GM23338 (cell line): ENCODE measurements around the gene ITGB3BP. TPM values are rescaled to one million over a fixed set of nuclear protein-coding genes. Genes with fewer than 3 reads are reported as not detected.

Source experiments
- ATAC-seq: fragments of 200-7000 bp; cut with Tn5 transposase; 3 replicates; pipeline ENCODE4 v1.9.1; 2020
- DNase-seq: peaks from one replicate; pipeline ENCODE4 v3.0.0-alpha.2; 2015; ENCODE audit warnings: low spot score
- H2AFZ ChIP-seq: fragments of 200-600 bp; sonication (generic); 2 replicates; pipeline ENCODE4 v1.8.0; 2016; ENCODE audit warnings: antibody characterized with exemption, mild to moderate bottlenecking, moderate library complexity
- H3F3A ChIP-seq: fragments of 200-600 bp; sonication (generic); replicated peaks from 2 replicates; pipeline ENCODE4 v1.8.0; 2017; ENCODE audit warnings: antibody characterized with exemption, mixed run types, low read depth
- H3K27ac ChIP-seq: fragments of 200-600 bp; sonication (generic); 2 replicates; pipeline ENCODE4 v1.6.1; 2016; ENCODE audit warnings: low read depth
- H3K27me3 ChIP-seq: fragments of 200-600 bp; sonication (generic); 2 replicates; pipeline ENCODE4 v1.8.0; 2016; ENCODE audit warnings: mild to moderate bottlenecking, mixed run types, moderate library complexity; ENCODE audit not compliant: insufficient read depth
- H3K36me3 ChIP-seq: fragments of 200-600 bp; sonication (generic); 2 replicates; pipeline ENCODE4 v1.8.0; 2016; ENCODE audit warnings: mild to moderate bottlenecking; ENCODE audit not compliant: insufficient read depth
- H3K4me1 ChIP-seq: fragments of 200-600 bp; sonication (generic); 2 replicates; pipeline ENCODE4 v1.8.0; 2016; ENCODE audit warnings: mild to moderate bottlenecking, moderate library complexity; ENCODE audit not compliant: insufficient read depth
- H3K4me2 ChIP-seq: fragments of 200-600 bp; sonication (generic); 2 replicates; pipeline ENCODE4 v1.7.1; 2017; ENCODE audit warnings: mixed run types
- H3K4me3 ChIP-seq: fragments of 200-600 bp; sonication (generic); 2 replicates; pipeline ENCODE4 v1.6.1; 2016; ENCODE audit warnings: mixed run types
- H3K79me2 ChIP-seq: fragments of 200-600 bp; sonication (generic); replicated peaks from 2 replicates; pipeline ENCODE4 v1.8.0; 2017; ENCODE audit warnings: mild to moderate bottlenecking; ENCODE audit not compliant: insufficient read depth
- H3K9me2 ChIP-seq: fragments of 200-600 bp; sonication (generic); 2 replicates; pipeline ENCODE4 v1.8.0; 2017; ENCODE audit not compliant: insufficient read depth
- H4K20me1 ChIP-seq: fragments of 200-600 bp; sonication (generic); replicated peaks from 2 replicates; pipeline ENCODE4 v1.8.0; 2017; ENCODE audit warnings: mild to moderate bottlenecking; ENCODE audit not compliant: insufficient read depth
- H3K27ac Mint-ChIP-seq: 2 replicates; pipeline ENCODE4 v1.8.0; 2020; ENCODE audit warnings: inconsistent platforms, mild to moderate bottlenecking, moderate library complexity, mixed read lengths
- H3K27me3 Mint-ChIP-seq: 3 replicates; pipeline ENCODE4 v1.8.0; 2022; ENCODE audit warnings: low read depth, mild to moderate bottlenecking, moderate library complexity, mixed read lengths, inconsistent platforms; ENCODE audit not compliant: insufficient read depth, poor library complexity
- H3K36me3 Mint-ChIP-seq: 3 replicates; pipeline ENCODE4 v1.8.0; 2021; ENCODE audit warnings: low read depth, mild to moderate bottlenecking, inconsistent platforms, moderate library complexity, mixed read lengths
- H3K4me1 Mint-ChIP-seq: 3 replicates; pipeline ENCODE4 v1.8.0; 2020; ENCODE audit warnings: mild to moderate bottlenecking, inconsistent platforms, mixed read lengths
- H3K4me3 Mint-ChIP-seq: 3 replicates; pipeline ENCODE4 v1.8.0; 2021; ENCODE audit warnings: moderate library complexity, mild to moderate bottlenecking, inconsistent platforms, mixed read lengths
- H3K9me3 Mint-ChIP-seq: 3 replicates; pipeline ENCODE4 v1.8.0; 2020; ENCODE audit warnings: moderate library complexity, mild to moderate bottlenecking, inconsistent platforms, mixed read lengths
- CREB1 ChIP-seq: fragments of 250-450 bp; sonication (Bioruptor Pico); IDR thresholded peaks from 2 replicates; pipeline ENCODE4 v1.5.0; 2020; ENCODE audit warnings: low read depth, mild to moderate bottlenecking, moderate library complexity
- EZH2 ChIP-seq: fragments of 200-600 bp; sonication (generic); IDR thresholded peaks from one replicate; pipeline ENCODE4 v1.8.0; 2017; ENCODE audit warnings: antibody characterized with exemption, mild to moderate bottlenecking, low read depth; ENCODE audit not compliant: unreplicated experiment
- JUNB ChIP-seq: IDR thresholded peaks from one replicate; pipeline ENCODE4 v1.6.1; 2016; ENCODE audit warnings: antibody characterized with exemption; ENCODE audit not compliant: unreplicated experiment
- NANOG ChIP-seq: IDR thresholded peaks from 2 replicates; pipeline ENCODE4 v1.6.1; 2016; ENCODE audit warnings: antibody characterized with exemption, borderline replicate concordance
- POLR2AphosphoS5 ChIP-seq: IDR thresholded peaks from 2 replicates; pipeline ENCODE4 v1.6.1; 2016; ENCODE audit warnings: antibody characterized with exemption, low read depth
- STAT1 ChIP-seq: IDR thresholded peaks from one replicate; pipeline ENCODE4 v1.6.1; 2016; ENCODE audit warnings: antibody characterized with exemption; ENCODE audit not compliant: unreplicated experiment
- ZNF331 ChIP-seq: fragments of 250-450 bp; sonication (Bioruptor Pico); IDR thresholded peaks from 2 replicates; pipeline ENCODE4 v1.5.0; 2020; ENCODE audit warnings: low read depth, mild to moderate bottlenecking, moderate library complexity
- polyA plus RNA-seq: library from polyadenylated mRNA; unstranded; fragments of >200 nt; fragmentation: Nextera tagmentation; extraction: Ambion mirVana; gene quantifications from 2 replicates; pipeline ENCODE4 v1.2.1, GENCODE V29; 2016
- total RNA-seq: library from RNA; depleted of rRNA; stranded (reverse); fragments of >200 nt; shearing (Covaris generic); gene quantifications from 2 replicates; pipeline ENCODE4 v1.2.3, GENCODE V29; 2014
- TF ChIP-seq, protein P1 (sequence below): fragments of 250-450 bp; sonication (Bioruptor Pico); IDR thresholded peaks from 2 replicates; pipeline ENCODE4 v1.5.0; 2020; ENCODE audit warnings: mild to moderate bottlenecking, moderate library complexity
- TF ChIP-seq, protein P2 (sequence below), 2 experiments: fragments of 200-600 bp in 1 of 2; sonication (generic) in 1 of 2; conservative IDR thresholded peaks; 2 replicates each; pipeline versions ENCODE4 v1.5.1 to v1.6.1; 2016 to 2017; ENCODE audit warnings: antibody characterized with exemption in 2 of 2, low read depth in 2 of 2, mild to moderate bottlenecking in 2 of 2, moderate library complexity in 1 of 2

The ITGB3BP gene
- total and polyA plus RNA-seq, 2 experiments from 2014 or later: 49.4 to 101 TPM

GRCh38 chr1:63548877-63549276 lies 25.9 kb upstream of the ITGB3BP start (continued):
- TF ChIP-seq, protein P1, sequence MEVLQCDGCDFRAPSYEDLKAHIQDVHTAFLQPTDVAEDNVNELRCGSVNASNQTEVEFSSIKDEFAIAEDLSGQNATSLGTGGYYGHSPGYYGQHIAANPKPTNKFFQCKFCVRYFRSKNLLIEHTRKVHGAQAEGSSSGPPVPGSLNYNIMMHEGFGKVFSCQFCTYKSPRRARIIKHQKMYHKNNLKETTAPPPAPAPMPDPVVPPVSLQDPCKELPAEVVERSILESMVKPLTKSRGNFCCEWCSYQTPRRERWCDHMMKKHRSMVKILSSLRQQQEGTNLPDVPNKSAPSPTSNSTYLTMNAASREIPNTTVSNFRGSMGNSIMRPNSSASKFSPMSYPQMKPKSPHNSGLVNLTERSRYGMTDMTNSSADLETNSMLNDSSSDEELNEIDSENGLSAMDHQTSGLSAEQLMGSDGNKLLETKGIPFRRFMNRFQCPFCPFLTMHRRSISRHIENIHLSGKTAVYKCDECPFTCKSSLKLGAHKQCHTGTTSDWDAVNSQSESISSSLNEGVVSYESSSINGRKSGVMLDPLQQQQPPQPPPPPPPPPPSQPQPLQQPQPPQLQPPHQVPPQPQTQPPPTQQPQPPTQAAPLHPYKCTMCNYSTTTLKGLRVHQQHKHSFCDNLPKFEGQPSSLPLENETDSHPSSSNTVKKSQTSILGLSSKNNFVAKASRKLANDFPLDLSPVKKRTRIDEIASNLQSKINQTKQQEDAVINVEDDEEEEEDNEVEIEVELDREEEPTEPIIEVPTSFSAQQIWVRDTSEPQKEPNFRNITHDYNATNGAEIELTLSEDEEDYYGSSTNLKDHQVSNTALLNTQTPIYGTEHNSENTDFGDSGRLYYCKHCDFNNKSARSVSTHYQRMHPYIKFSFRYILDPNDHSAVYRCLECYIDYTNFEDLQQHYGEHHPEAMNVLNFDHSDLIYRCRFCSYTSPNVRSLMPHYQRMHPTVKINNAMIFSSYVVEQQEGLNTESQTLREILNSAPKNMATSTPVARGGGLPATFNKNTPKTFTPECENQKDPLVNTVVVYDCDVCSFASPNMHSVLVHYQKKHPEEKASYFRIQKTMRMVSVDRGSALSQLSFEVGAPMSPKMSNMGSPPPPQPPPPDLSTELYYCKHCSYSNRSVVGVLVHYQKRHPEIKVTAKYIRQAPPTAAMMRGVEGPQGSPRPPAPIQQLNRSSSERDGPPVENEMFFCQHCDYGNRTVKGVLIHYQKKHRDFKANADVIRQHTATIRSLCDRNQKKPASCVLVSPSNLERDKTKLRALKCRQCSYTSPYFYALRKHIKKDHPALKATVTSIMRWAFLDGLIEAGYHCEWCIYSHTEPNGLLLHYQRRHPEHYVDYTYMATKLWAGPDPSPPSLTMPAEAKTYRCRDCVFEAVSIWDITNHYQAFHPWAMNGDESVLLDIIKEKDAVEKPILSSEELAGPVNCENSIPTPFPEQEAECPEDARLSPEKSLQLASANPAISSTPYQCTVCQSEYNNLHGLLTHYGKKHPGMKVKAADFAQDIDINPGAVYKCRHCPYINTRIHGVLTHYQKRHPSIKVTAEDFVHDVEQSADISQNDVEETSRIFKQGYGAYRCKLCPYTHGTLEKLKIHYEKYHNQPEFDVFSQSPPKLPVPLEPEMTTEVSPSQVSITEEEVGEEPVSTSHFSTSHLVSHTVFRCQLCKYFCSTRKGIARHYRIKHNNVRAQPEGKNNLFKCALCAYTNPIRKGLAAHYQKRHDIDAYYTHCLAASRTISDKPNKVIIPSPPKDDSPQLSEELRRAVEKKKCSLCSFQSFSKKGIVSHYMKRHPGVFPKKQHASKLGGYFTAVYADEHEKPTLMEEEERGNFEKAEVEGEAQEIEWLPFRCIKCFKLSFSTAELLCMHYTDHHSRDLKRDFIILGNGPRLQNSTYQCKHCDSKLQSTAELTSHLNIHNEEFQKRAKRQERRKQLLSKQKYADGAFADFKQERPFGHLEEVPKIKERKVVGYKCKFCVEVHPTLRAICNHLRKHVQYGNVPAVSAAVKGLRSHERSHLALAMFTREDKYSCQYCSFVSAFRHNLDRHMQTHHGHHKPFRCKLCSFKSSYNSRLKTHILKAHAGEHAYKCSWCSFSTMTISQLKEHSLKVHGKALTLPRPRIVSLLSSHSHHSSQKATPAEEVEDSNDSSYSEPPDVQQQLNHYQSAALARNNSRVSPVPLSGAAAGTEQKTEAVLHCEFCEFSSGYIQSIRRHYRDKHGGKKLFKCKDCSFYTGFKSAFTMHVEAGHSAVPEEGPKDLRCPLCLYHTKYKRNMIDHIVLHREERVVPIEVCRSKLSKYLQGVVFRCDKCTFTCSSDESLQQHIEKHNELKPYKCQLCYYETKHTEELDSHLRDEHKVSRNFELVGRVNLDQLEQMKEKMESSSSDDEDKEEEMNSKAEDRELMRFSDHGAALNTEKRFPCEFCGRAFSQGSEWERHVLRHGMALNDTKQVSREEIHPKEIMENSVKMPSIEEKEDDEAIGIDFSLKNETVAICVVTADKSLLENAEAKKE (CRISPR knock-in tag): no peak

- ATAC-seq (no peak), DNase-seq (no peak)
- Mint-ChIP-seq H3K27ac (no peak overlapping the region), H3K36me3 (no peaks in the 10 kb centered on the region), H3K4me3 (no peak overlapping the region), H3K27me3 (peaks cover 2% of the 10 kb centered on the region), H3K9me3 (no peaks in the 10 kb centered on the region), H3K4me1 (no peaks in the 10 kb centered on the region)
- H4K20me1 ChIP-seq: no peaks in the 10 kb centered on the region
- no peaks in the 10 kb centered on the region for H3K27me3 ChIP-seq
- H3F3A ChIP-seq: no peaks in the 10 kb centered on the region
- no peak overlapping the region for H3K4me3 ChIP-seq
- no peak overlapping the region for H2AFZ ChIP-seq
- no peaks in the 10 kb centered on the region for H3K79me2 ChIP-seq
- H3K4me1 ChIP-seq: peaks cover 3% of the 10 kb centered on the region; the same call in 1 of the 2 replicates
- H3K36me3 ChIP-seq: no peaks in the 10 kb centered on the region
- no peak overlapping the region for H3K27ac ChIP-seq
- no peak overlapping the region for H3K4me2 ChIP-seq
- no peaks in the 10 kb centered on the region for H3K9me2 ChIP-seq
- TF ChIP-seq NANOG (no peak), STAT1 (no peak), POLR2AphosphoS5 (no peak), ZNF331 (CRISPR knock-in tag) (no peak), EZH2 (no peak), CREB1 (CRISPR knock-in tag) (no peak), JUNB (no peak)
- TF ChIP-seq, protein P1 (CRISPR knock-in tag): no peak
- TF ChIP-seq, protein P2, sequence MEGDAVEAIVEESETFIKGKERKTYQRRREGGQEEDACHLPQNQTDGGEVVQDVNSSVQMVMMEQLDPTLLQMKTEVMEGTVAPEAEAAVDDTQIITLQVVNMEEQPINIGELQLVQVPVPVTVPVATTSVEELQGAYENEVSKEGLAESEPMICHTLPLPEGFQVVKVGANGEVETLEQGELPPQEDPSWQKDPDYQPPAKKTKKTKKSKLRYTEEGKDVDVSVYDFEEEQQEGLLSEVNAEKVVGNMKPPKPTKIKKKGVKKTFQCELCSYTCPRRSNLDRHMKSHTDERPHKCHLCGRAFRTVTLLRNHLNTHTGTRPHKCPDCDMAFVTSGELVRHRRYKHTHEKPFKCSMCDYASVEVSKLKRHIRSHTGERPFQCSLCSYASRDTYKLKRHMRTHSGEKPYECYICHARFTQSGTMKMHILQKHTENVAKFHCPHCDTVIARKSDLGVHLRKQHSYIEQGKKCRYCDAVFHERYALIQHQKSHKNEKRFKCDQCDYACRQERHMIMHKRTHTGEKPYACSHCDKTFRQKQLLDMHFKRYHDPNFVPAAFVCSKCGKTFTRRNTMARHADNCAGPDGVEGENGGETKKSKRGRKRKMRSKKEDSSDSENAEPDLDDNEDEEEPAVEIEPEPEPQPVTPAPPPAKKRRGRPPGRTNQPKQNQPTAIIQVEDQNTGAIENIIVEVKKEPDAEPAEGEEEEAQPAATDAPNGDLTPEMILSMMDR (conservative IDR thresholded peaks at IDR 0.05; ENCODE audit: low read depth in 2 of 2): no peak
Measured at GRCh38 chr1:63548303-63548702, 25.3 kb upstream of the ITGB3BP start.
